ENCODE data around the gene CDKAL1.

CDKAL1 gene

GRCh38 chr6:20960067-20960466 is 425.8 kb downstream of the CDKAL1 start:
- no peak for DNase-seq (ENCODE audit: low read depth in 2 of 2)

GRCh38 chr6:20965276-20965675 is 431.0 kb downstream of the CDKAL1 start:
- no peak for DNase-seq (ENCODE audit: low read depth in 2 of 2)

DNA sequence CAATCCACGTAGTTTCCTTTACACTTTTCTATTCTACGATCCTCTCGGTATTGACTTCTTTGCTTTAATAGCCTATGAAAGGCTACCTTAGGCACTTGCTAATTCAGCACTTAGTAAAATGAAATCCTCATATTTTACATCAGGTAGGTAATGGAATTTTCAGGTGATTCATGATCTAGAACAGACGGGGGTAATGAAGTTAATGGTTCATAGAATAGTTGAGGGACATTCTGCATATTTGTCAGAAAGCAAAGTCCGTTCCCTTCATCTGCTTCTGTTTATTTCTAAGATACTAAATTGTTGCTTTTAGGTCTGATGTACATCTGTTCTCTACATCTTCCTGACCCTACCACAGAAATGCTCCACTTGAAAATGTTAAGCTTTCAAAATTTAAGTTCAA is 431.7 kb downstream of the CDKAL1 start:
- DNase-seq (ENCODE audit: low read depth in 2 of 2), result no peak

DNA sequence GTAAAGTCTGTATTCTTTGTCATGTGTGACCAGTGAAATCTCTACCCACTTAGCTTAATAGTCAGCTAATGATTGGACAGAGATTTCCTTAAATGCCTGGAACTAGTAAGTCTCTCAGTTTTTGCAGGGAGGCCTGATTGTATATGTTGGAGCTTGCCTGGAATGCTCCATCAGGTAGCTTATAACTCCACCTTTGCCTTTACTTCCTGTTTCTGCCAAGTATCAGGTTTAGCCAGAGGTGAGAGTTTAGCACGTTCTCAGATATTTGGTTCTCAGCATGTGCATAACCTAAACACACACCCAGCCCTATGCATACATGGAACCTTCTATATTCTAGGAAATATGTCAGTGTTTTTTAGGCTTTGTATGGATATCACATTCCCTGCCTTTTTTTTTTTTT is 435.3 kb downstream of the CDKAL1 start:
- DNase-seq (ENCODE audit: low read depth in 2 of 2), result no peak

DNA sequence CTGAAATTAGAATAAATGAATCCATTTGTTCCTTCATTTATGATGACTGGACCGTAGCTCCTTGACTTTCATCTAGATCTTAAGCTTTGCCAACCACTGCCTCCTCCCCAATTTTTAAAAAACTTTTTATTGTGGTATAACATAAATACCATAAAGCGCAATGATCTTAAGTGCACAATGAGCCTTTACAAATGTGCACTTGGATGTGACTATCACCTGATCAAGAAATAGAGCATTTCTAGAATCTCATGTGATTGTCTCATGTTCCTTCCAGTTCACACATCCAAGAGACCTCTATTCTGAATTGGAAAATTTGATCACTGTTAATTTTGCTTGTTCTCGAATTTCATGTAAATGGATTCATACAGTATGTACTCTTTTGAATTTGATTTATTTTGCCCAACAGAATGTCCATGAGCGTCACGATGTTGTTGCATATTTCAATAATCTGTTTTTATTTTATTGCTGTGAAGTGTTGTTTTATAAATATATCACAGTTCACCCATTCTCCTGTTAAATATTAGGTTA is 442.2 kb downstream of the CDKAL1 start:
- no peak for DNase-seq (ENCODE audit: low read depth in 2 of 2)

DNA sequence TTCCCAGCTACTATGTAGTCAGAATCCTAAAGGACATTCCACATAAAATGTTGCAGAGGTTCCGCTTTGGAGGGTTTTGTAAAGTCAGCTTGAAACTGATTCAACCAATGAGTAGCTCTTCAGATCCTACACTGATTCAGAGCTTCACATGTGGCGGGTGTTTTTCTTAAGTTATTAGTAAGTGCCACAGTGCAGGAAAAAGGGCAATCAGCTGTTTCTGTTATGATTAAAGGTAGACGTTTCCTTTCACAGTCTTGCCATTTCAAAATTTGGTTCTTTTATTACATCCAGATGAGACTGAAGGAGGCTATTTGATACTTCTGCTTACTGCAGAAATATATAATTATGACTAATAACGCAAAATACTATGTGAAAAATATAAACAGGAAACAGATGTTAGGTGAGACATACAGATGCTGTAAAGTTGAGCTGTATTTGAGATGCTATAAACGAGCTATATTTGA is 443.9 kb downstream of the CDKAL1 start:
- no peak for DNase-seq (ENCODE audit: low read depth in 2 of 2)

DNA sequence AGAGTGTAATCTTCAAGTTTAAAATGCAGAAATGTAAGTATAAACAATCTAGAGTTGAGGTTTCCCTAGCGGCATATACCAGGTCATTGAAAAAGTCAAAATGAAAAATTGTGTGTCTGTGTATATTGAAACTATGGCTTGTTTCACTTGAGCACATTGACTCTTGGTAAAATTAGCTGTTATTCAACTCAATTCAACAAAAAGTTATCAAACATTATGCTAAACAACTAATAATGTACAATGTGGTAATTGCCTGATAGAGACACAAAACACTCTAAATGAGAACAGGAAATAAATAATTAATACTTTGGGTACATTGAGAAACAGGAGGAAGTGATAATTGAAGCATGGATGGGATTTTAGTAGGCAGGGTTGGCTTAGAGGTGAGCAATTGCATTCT is 444.8 kb downstream of the CDKAL1 start:
- DNase-seq (ENCODE audit: low read depth in 2 of 2), result no peak

DNA sequence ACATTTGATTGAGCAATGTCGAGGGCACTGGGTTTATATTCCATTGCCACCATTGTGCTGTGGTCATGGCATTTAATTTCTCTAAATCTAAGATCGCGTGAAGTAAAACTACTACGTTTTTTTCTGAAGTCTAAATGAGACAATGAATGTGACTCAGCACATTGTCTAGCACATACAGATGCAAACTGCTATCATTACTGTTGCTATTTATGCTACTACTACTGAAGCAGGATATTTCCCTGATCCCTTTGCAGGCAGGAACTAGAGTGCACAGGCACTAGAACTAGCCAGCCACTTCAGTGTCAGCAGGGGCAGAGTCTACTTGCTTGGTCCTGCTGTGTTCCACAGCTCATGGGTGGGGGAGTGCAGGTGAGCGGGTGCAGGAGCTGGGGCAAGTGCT is 449.7 kb downstream of the CDKAL1 start:
- DNase-seq (ENCODE audit: low read depth in 2 of 2), result no peak

DNA sequence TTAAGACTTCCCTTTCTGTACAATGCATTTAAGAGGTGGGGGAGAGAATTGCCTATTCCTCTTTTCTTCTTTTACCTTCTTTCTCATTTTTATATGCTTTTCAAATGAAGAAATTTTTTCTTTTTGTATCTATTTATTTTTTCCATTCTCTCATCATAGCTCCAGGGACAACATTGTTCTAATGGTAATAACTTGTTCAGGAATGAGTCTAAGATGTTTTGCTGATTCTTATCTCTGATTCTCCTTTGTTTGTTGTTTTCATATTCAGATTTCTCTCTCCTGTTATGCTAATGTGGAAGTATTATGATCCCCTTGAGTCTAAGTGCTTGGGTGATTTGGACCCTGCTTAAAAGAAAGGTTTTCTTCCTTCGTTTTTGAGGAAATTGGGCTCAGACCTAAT is 451.6 kb downstream of the CDKAL1 start:
- DNase-seq (ENCODE audit: low read depth in 2 of 2), result no peak

DNA sequence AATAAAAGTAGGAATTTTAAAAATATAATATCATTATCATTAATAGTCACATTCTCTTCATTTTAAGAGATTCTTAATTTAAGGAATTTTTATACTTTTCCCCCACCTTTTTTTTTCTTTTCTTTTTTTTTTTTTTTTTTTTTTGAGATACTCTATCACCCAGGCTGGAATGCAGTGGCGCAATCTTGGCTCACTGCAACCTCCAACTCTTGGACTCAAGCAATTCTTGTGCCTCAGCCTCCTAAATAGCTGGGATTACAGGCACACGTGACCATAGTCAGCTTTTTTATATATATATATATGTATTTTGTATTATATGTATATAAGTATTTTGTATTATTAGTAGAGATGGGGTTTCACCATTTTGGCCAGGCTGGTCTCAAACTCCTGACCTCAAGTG is 457.7 kb downstream of the CDKAL1 start:
- DNase-seq (ENCODE audit: low read depth in 2 of 2), result no peak

- no peak for DNase-seq (ENCODE audit: low read depth in 2 of 2)
Measured at GRCh38 chr6:20996099-20996498, 461.8 kb downstream of the CDKAL1 start.

GRCh38 chr6:20997143-20997769 is 463.0 kb downstream of the CDKAL1 start:
- DNase-seq (ENCODE audit: low read depth in 2 of 2), result no peak

DNA sequence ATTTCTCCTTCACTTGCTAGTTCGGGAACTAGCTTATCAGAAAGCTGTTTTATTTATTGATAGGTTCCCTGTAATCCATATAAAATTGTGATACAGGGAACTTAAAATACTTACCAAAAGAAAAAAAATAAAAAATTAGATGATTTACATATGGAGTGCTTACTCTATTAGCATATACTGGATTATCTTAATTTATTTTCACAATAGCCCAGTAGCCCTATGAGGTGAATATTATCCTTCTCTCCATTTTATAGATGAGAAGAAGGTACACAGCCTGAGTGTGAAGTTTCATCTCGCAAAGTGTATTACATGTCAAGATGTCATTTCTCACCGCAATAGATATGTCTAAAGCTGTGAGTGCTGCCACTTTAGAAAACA is 463.5 kb downstream of the CDKAL1 start:
- DNase-seq (ENCODE audit: low read depth in 2 of 2), result no peak

- no peak for DNase-seq (ENCODE audit: low read depth in 2 of 2)
Measured at GRCh38 chr6:20998748-20999448, 464.6 kb downstream of the CDKAL1 start.

GRCh38 chr6:21000331-21000801 is 466.1 kb downstream of the CDKAL1 start:
- no peak for DNase-seq (ENCODE audit: low read depth in 2 of 2)

DNA sequence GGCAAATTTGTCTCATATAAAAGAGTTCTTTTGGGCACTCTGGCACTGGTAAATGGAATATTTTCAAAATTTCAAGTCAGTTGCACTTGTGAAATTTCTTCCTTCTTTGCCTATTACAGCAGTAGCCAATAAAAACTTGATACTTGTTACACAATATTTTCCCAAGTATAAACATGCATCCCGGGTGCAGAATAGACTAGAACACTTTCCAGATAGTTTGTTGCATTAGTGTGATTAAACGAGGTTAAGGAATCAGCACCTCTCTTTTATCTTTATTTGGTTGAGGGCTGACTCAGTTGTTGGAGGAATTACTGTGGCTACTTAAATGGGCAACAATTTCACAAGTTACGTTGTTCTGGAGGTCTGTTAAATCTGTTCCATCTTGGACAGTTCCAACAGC is 467.5 kb downstream of the CDKAL1 start:
- DNase-seq (ENCODE audit: low read depth in 2 of 2), result no peak

- no peak for DNase-seq (ENCODE audit: low read depth in 2 of 2)
Measured at GRCh38 chr6:21003780-21004541, 469.7 kb downstream of the CDKAL1 start.

- no peak for DNase-seq (ENCODE audit: low read depth in 2 of 2)
Measured at GRCh38 chr6:21005816-21006570, 471.7 kb downstream of the CDKAL1 start.

DNA sequence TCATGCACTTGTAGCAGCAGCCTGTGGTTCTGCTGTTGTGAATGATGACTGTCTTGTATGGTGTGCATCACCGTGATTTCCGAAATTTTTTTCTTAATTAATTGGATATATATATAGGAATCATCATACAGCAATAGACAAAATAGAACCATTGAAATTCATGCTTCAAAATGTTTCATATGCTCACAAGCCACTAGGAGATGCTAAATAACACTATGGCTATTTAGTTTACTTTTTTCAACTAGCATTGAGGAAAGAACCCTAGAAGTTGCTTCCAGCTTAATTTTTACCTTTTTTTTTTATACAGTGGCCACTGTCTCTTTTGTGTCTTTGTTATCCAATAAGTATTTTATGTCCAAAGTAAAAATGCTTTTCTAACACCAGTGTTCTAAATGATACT is 485.4 kb downstream of the CDKAL1 start:
- no peak for DNase-seq (ENCODE audit: low read depth in 2 of 2)

- no peak for DNase-seq (ENCODE audit: low read depth in 2 of 2)
Measured at GRCh38 chr6:21022343-21023107, 488.3 kb downstream of the CDKAL1 start.

- DNase-seq (ENCODE audit: low read depth in 2 of 2), result no peak
Measured at GRCh38 chr6:21023210-21023609, 489.0 kb downstream of the CDKAL1 start.
